ENCODE data around the gene FGF9.

The FGF9 gene

GRCh38 chr13:21741396-21741979, 70.6 kb downstream of the FGF9 start:
- Histone ChIP-seq H3K4me1 (ENCODE audit: low read length) (no peaks in the 10 kb centered on the region), H3K27me3 (ENCODE audit: low read depth, low read length) (peaks cover 12% of the 10 kb centered on the region; the same call in 1 of the 2 replicates), H3K27ac (ENCODE audit: low read length) (no peak overlapping the region), H3K79me2 (ENCODE audit: low read length) (no peaks in the 10 kb centered on the region), H4K20me1 (ENCODE audit: insufficient read depth, low read length) (no peaks in the 10 kb centered on the region), H3K36me3 (replicated peaks; ENCODE audit: low read depth, low read length) (no peaks in the 10 kb centered on the region), H3K9ac (ENCODE audit: low read length) (no peak overlapping the region), H3K9me3 (ENCODE audit: insufficient read depth, low read length) (no peaks in the 10 kb centered on the region), H2AFZ (ENCODE audit: low read depth, low read length) (no peak overlapping the region), H3K4me2 (ENCODE audit: low read length) (no peak overlapping the region), H3K4me3 (ENCODE audit: low read length) (no peak overlapping the region)
- no peak for TF ChIP-seq CTCF (IDR thresholded peaks at IDR 0.05; ENCODE audit: low read depth, low read length)
- TF ChIP-seq EZH2phosphoT487 (IDR thresholded peaks at IDR 0.05; ENCODE audit: low read depth), result no peak

DNA sequence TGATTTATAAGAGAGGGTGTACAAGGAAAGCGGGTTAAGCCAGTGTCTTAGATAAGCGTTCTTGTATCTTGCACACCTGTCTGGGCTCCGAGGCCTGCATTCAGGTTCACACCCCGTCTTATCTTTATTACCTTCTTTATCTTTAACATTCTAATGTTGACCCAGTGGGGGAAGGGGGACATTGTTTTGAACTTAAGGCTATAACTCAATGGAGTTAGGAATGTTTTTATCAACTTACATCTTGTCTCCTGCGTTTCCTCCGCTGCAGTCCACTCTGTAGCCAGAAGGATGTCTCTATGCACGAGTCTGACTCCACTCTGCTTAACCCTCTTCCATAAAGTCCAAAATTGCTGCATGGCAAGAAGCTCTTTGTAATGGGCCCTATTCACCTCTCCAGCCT, 71.2 kb downstream of the FGF9 start:
- Histone ChIP-seq H3K36me3 (replicated peaks; ENCODE audit: low read depth, low read length) (no peaks in the 10 kb centered on the region), H3K27me3 (ENCODE audit: low read depth, low read length) (peaks cover 12% of the 10 kb centered on the region; the same call in 1 of the 2 replicates), H4K20me1 (ENCODE audit: insufficient read depth, low read length) (no peaks in the 10 kb centered on the region), H3K4me2 (ENCODE audit: low read length) (no peak overlapping the region), H3K9me3 (ENCODE audit: insufficient read depth, low read length) (no peaks in the 10 kb centered on the region), H2AFZ (ENCODE audit: low read depth, low read length) (no peak overlapping the region), H3K79me2 (ENCODE audit: low read length) (no peaks in the 10 kb centered on the region), H3K4me1 (ENCODE audit: low read length) (no peaks in the 10 kb centered on the region), H3K27ac (ENCODE audit: low read length) (no peak overlapping the region), H3K4me3 (ENCODE audit: low read length) (no peak overlapping the region), H3K9ac (ENCODE audit: low read length) (no peak overlapping the region)
- no peak for TF ChIP-seq EZH2phosphoT487 (IDR thresholded peaks at IDR 0.05; ENCODE audit: low read depth)
- TF ChIP-seq CTCF (IDR thresholded peaks at IDR 0.05; ENCODE audit: low read depth, low read length), result no peak

DNA sequence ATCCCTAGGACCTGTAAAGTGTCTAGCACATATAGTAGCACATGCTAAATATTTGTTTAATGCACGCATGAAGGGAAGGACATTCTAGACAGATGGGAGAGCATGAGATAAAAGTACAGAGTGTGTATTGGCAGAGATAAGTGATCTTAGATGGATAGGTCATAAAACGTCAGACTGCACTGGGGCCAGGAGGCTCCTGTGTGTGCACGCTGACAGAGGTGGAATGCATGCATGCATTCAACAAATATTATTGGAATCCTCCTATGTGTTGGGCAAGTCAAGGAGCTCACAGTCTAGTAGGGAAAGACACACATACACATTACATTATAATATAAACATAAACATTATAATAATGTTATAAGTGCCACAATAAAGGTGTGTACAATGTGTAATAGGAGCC, 73.3 kb downstream of the FGF9 start:
- no peak overlapping the region for H3K4me3 ChIP-seq (ENCODE audit: low read length)
- no peak overlapping the region for H3K9ac ChIP-seq (ENCODE audit: low read length)
- no peaks in the 10 kb centered on the region for H3K36me3 ChIP-seq (replicated peaks; ENCODE audit: low read depth, low read length)
- H3K27ac ChIP-seq (ENCODE audit: low read length), result no peak overlapping the region
- H2AFZ ChIP-seq (ENCODE audit: low read depth, low read length), result no peak overlapping the region
- peaks cover 9% of the 10 kb centered on the region; the same call in 1 of the 2 replicates for H3K27me3 ChIP-seq (ENCODE audit: low read depth, low read length)
- no peaks in the 10 kb centered on the region for H4K20me1 ChIP-seq (ENCODE audit: insufficient read depth, low read length)
- H3K4me2 ChIP-seq (ENCODE audit: low read length), result no peak overlapping the region
- no peaks in the 10 kb centered on the region for H3K4me1 ChIP-seq (ENCODE audit: low read length)
- H3K9me3 ChIP-seq (ENCODE audit: insufficient read depth, low read length), result no peaks in the 10 kb centered on the region
- H3K79me2 ChIP-seq (ENCODE audit: low read length), result no peaks in the 10 kb centered on the region
- TF ChIP-seq EZH2phosphoT487 (IDR thresholded peaks at IDR 0.05; ENCODE audit: low read depth) (no peak), CTCF (IDR thresholded peaks at IDR 0.05; ENCODE audit: low read depth, low read length) (no peak)

- Histone ChIP-seq H3K27ac (ENCODE audit: low read length) (no peak overlapping the region), H4K20me1 (ENCODE audit: insufficient read depth, low read length) (no peaks in the 10 kb centered on the region), H3K9me3 (ENCODE audit: insufficient read depth, low read length) (no peaks in the 10 kb centered on the region), H2AFZ (ENCODE audit: low read depth, low read length) (no peak overlapping the region), H3K4me3 (ENCODE audit: low read length) (no peak overlapping the region), H3K4me1 (ENCODE audit: low read length) (no peaks in the 10 kb centered on the region), H3K36me3 (replicated peaks; ENCODE audit: low read depth, low read length) (no peaks in the 10 kb centered on the region), H3K9ac (ENCODE audit: low read length) (no peak overlapping the region), H3K27me3 (ENCODE audit: low read depth, low read length) (peaks cover 5% of the 10 kb centered on the region; the same call in 1 of the 2 replicates), H3K79me2 (ENCODE audit: low read length) (no peaks in the 10 kb centered on the region), H3K4me2 (ENCODE audit: low read length) (no peak overlapping the region)
- TF ChIP-seq EZH2phosphoT487 (IDR thresholded peaks at IDR 0.05; ENCODE audit: low read depth), result no peak
- TF ChIP-seq CTCF (IDR thresholded peaks at IDR 0.05; ENCODE audit: low read depth, low read length), result no peak
Measured at GRCh38 chr13:21745307-21745706, 74.4 kb downstream of the FGF9 start.

Measured in OCI-LY3 (cell line).